ENCODE results near the gene KAT7. TPM values are rescaled to one million over a fixed set of nuclear protein-coding genes. Genes with fewer than 3 reads are reported as not detected.

The KAT7 gene
- total RNA-seq, 6 experiments from 2014 or later: 35.3 to 45.5 (median 36.5) TPM

GRCh38 chr17:49848739-49849138 is 60.3 kb downstream of the KAT7 start:
- Mint-ChIP-seq H3K9me3 (no peaks in the 10 kb centered on the region), H3K36me3 (ENCODE audit: low read depth) (no peaks in the 10 kb centered on the region), H3K27ac (no peak overlapping the region), H3K27me3 (ENCODE audit: insufficient read depth) (peaks cover 7% of the 10 kb centered on the region), H3K4me1 (ENCODE audit: low read depth) (peaks cover 9% of the 10 kb centered on the region), H3K4me3 (no peak overlapping the region)
- TF ChIP-seq CTCF (IDR thresholded peaks at IDR 0.05): no peak
- no peak for DNase-seq

- Mint-ChIP-seq H3K4me3 (peak overlapping the region; percentile 77; the same call in 1 of the 2 replicates), H3K4me1 (ENCODE audit: low read depth) (peaks cover 6% of the 10 kb centered on the region), H3K9me3 (no peaks in the 10 kb centered on the region), H3K36me3 (ENCODE audit: low read depth) (no peaks in the 10 kb centered on the region), H3K27me3 (ENCODE audit: insufficient read depth) (peaks cover 10% of the 10 kb centered on the region), H3K27ac (no peak overlapping the region)
- no peak for TF ChIP-seq CTCF (IDR thresholded peaks at IDR 0.05)
- no peak for DNase-seq
These were observed 61.7 kb downstream of the KAT7 start for GRCh38 chr17:49850218-49850610.

GRCh38 chr17:49850772-49851386 is 62.4 kb downstream of the KAT7 start:
- Mint-ChIP-seq H3K9me3 (no peaks in the 10 kb centered on the region), H3K27me3 (ENCODE audit: insufficient read depth) (peaks cover 14% of the 10 kb centered on the region), H3K27ac (peak overlapping the region; percentile 36; the same call in 1 of the 2 replicates), H3K4me1 (ENCODE audit: low read depth) (peaks cover 4% of the 10 kb centered on the region; the same call in 1 of the 2 replicates), H3K4me3 (peak overlapping the region; percentile 83), H3K36me3 (ENCODE audit: low read depth) (no peaks in the 10 kb centered on the region)
- no peak for TF ChIP-seq CTCF (IDR thresholded peaks at IDR 0.05)
- DNase-seq: no peak

GRCh38 chr17:49851387-49852291 is 63.2 kb downstream of the KAT7 start:
- peak overlapping the region; percentile 49 for H3K27ac Mint-ChIP-seq
- peak overlapping the region; percentile 83 for H3K4me3 Mint-ChIP-seq
- peaks cover 15% of the 10 kb centered on the region for H3K27me3 Mint-ChIP-seq (ENCODE audit: insufficient read depth)
- H3K36me3 Mint-ChIP-seq (ENCODE audit: low read depth): no peaks in the 10 kb centered on the region
- H3K9me3 Mint-ChIP-seq: no peaks in the 10 kb centered on the region
- peak; percentile 31 for DNase-seq
- TF ChIP-seq CTCF (IDR thresholded peaks at IDR 0.05): peak; percentile 84
- peaks cover 4% of the 10 kb centered on the region; the same call in 1 of the 2 replicates for H3K4me1 Mint-ChIP-seq (ENCODE audit: low read depth)

GRCh38 chr17:49853470-49854015 is 65.1 kb downstream of the KAT7 start:
- no peaks in the 10 kb centered on the region for H3K36me3 Mint-ChIP-seq (ENCODE audit: low read depth)
- H3K27me3 Mint-ChIP-seq (ENCODE audit: insufficient read depth): peaks cover 19% of the 10 kb centered on the region
- peaks cover 4% of the 10 kb centered on the region; the same call in 1 of the 2 replicates for H3K4me1 Mint-ChIP-seq (ENCODE audit: low read depth)
- DNase-seq: no peak
- TF ChIP-seq CTCF (IDR thresholded peaks at IDR 0.05): no peak
- H3K9me3 Mint-ChIP-seq: no peaks in the 10 kb centered on the region
- no peak overlapping the region for H3K27ac Mint-ChIP-seq
- no peak overlapping the region for H3K4me3 Mint-ChIP-seq

Data from HFFc6 (cell line).